NCI-H1694 treated with DMSO at 0.1 percent for 48 hours (cell line): ENCODE results near the gene BUB3.

Experiments used
- DNase-seq: peaks from one replicate; lab custom pipeline; 2025; lab: John Stamatoyannopoulos, UW

Gene BUB3, protein sequence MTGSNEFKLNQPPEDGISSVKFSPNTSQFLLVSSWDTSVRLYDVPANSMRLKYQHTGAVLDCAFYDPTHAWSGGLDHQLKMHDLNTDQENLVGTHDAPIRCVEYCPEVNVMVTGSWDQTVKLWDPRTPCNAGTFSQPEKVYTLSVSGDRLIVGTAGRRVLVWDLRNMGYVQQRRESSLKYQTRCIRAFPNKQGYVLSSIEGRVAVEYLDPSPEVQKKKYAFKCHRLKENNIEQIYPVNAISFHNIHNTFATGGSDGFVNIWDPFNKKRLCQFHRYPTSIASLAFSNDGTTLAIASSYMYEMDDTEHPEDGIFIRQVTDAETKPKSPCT

DNA sequence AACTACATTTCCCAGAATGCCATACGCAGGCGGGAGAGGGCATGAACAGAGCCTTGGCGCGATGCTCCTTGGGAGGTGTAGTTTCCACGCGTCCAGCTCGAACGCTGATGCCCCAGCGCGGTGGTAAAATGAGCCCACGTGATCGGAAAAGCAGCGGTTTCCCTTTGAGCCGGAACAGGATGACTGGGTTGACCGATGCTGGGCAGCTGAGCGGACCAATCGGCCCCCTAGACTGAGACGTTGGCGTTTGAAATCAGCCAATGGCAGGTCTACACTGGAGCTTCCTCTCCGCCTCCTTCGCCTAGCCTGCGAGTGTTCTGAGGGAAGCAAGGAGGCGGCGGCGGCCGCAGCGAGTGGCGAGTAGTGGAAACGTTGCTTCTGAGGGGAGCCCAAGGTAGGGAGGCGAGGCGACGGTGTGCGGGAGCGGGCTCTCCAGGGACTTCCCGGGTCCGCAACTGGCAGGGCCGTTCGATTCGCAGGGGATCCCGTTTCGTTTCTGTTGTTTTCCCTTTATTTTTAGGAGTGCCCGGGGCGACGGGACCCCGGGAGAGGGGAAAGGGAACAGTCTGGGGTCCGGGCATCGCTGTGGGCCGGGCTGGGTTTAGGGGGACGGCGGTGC, at the start of gene BUB3:
Gene BUB3, plus strand, starts transcription at position 311 of the 619 bp plus-strand sequence. CDS start 516 bp downstream, outside the sequence.
- DNase-seq = peak; percentile 88

- no peak for DNase-seq
Measured at GRCh38 chr10:123109466-123109865, 44.7 kb upstream of the BUB3 start.

DNA sequence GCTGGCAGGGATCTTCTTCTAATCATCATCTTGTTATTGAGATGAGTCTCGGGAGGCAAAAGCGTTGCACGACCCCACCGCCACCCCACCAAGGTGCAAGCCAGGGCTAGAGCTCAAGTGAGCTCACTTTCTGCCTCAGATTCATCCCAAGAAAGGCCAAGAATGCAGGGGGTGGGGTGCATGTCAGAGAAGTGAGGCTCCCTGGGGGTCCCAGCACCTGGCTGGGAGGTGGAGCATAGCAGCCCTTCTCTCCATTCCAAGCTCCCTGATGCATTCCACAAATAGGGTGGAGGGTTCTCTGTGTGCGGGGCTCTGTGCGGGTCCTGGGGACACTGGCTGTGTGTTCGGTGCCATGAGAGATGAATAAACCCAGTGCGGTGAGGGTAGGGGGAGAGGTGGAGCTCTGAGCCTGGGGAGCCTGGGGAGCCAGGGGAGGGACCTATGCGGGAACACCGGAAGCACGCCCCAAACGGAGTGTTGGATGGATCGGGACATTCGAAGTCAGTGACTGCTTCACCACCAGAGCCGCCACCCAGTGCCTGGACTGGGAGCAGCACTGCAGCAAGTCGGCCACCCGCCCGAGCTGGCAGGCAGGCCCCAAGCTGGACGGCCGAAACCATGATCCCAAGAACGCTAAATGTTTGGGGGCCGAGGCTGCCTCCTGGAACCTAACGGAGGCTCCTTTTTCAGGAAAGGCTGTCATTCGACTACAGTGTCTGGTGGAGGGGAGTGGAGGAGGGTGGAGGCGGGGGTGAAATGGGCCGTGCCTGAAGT, 36.4 kb upstream of the BUB3 start:
- DNase-seq = no peak

DNA sequence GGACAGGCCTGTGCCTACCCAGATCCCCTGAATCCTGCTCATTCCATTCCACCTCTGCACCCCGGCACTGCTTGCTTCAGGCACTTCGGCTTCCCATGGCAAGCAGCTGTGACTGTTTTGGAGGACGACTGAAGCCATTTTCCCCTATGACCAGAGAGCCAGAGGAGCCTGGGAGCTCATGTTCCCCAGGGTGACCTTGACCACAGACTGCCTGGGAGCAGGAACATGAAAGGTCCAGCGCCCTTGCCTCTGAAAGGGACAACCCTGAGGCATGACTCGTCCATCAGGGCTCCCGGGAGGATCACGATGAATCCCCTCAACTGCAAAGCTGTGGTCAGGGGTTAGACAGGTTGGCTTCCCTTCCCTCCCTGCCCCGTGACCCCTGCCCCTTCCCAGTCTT, 35.1 kb upstream of the BUB3 start:
- DNase-seq = no peak

DNA sequence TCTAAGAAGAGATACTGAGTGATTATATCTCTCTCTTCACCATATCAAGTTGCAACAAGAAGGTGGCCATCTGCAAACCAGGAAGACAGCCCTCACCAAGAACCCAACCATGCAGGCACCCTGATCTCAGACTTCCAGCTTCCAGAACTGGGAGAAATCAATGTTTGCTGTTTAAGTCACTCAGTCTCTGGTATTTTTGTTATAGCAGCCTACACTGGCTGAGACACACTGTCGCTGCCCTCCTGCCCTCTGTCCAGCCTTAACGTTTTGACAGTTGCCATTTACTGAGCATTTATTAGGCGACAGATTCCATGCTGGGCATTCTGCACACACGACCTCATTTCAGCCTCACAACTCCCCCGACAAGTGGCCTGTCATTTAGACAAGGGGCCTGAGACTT, 28.0 kb upstream of the BUB3 start:
- no peak for DNase-seq

GRCh38 chr10:123129618-123130271, 24.5 kb upstream of the BUB3 start:
- DNase-seq = no peak

- DNase-seq = peak; percentile 27
Measured at GRCh38 chr10:123132576-123133477, 21.4 kb upstream of the BUB3 start.

- DNase-seq = no peak
Measured at GRCh38 chr10:123133541-123134342, 20.5 kb upstream of the BUB3 start.

DNA sequence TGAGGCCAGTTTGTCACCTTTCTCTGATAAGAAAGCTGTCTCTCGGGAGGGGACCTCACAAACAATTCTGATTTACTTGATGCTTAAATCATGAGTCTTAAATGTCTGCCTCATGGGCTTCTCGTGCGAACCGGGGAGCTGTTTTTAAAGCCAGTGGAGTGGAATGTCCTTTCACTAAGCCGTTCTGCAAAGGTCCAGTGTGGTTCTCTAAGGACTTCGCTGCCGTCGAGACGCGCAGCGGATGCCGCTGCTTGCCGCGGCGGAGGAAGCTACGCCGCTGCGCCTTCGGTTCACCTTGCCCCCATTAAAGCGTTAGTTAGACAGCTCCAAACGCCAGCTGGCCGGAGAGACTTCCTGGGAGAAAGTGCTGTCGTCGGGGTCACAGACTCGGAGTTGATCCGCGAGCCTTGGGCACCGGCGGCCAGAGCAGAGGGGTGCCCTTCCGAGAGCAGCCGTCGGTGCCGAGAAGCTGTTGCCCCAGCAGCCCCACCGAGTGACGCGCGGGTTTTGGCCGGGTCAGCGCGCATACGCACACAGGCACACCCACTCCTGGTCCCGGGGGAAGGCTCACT, 19.8 kb upstream of the BUB3 start:
- no peak for DNase-seq

GRCh38 chr10:123134915-123135414, 19.2 kb upstream of the BUB3 start:
- no peak for DNase-seq

DNA sequence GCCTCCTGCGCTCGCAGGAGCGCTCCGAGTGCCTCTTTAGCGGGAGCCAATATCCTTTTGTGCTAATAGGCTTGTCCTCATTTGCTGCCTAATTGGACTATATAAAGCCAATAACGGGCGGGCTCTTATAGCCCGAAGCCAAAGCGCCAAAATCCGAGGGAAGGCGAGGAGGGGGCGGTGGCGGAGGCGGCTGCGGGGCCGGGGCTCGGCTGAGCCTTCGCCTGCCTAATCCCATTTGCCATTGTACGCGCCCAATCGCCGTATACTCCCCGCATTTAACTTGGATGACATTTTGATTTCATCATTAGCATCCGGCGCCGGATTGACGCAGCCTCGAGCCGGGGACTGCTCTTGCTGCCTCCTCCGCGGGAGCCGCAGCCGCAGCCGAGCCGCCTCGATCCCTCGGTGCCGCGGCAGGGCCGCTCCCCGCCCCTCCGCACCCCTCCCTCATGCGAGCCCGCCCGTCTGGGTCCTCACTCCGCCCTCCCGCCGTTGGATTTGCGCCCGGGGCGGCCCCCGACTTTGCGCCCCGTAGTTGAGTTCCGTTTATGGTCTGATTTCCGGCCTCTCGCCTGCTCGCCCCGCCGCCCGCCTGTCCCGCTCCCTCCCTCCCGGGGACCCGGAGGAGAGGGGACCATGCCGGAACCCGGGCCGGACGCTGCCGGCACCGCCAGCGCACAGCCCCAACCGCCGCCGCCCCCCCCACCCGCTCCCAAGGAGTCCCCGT, 18.6 kb upstream of the BUB3 start, which contains the start of gene HMX3:
Gene HMX3, plus strand, starts transcription at position 556 of the 727 bp plus-strand sequence. Its CDS starts 81 bp downstream, at position 637.
- no peak for DNase-seq

- no peak for DNase-seq
Measured at GRCh38 chr10:123136221-123136805, 17.9 kb upstream of the BUB3 start.

GRCh38 chr10:123136806-123137642, 17.2 kb upstream of the BUB3 start:
- DNase-seq = no peak

DNA sequence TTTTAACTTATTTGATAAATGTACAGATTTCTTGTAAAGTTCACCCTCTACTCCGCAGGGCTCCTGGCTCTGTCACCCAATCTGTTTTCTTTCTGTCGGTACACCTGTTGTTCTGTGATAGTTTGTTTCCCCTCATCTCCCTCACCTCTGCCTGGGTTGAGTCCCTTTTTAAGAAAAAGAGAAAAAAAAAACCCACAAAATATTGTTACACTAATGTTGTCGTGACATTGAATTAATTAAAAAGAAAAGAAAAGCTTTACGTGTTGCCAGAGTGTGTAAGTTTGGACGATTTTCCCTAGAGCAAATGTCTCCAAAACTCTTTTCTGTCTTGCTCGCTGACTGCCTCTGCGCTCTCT, 15.1 kb upstream of the BUB3 start:
- no peak for DNase-seq

- no peak for DNase-seq
Measured at GRCh38 chr10:123139521-123140163, 14.6 kb upstream of the BUB3 start.

DNA sequence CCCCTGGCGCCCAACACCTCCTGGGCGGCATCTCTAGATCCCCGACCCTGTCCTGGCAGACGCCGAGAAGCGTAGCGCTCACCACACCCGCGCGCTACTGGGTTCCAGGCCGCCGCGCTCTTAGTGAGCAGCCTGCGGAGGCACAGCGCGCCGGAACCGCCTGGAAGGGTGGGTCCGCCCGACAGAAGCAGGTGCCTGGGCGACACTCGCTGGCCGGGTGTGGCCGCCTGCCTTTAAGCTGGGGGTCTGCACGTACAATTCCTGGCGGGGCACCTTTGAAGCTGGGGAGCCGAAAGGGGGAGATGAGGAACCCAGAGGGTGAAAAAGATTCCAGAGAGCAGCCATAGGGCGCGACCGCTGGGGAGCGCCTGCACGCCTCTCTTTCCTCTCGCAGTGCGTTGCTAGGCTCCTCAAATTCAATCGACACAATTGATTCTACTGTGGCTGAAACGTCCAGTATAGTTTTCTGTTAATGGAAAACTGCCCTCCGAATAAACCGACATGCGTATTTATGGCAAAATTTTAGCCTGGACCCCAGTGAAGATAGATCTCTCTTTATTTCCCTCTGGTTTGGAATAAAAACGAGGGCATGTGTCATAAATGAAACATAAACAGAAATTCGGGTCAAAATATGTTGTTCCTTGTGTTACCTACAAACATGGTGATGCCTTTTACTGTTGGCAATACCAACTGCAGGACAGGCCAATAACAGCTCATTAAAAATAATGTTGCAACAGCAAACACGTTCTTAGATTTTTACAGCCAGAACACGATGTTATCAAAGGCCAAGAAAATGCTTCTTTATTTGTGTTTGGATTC, 13.8 kb upstream of the BUB3 start:
- no peak for DNase-seq

DNA sequence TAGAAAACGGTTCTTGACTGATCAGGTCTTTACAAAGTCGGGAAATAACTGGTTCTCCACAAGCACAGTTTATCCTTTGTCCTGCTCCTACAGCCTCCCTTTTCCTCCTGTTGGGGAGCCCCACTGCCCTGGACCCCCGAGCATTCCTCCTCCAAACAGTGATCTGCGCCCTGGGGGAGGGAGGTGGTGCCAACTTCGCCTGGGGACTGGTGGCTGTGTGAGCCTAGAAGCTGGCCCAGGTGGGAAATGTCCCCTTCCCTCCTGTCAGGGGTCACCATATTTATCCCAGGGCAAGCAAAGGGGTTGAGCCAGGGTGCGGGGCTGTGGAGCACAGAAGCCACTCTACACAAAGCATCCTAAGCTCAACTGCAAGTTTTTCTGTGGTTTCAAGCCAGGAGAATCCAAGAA, 13.2 kb upstream of the BUB3 start:
- DNase-seq = no peak
